Measurements from ENCODE around the gene IGLL1. TPM values are rescaled to one million over a fixed set of nuclear protein-coding genes. Genes with fewer than 3 reads are reported as not detected.

Gene IGLL1
- total and polyA plus RNA-seq, 4 donors = 17.4 TPM; not detected in 3

DNA sequence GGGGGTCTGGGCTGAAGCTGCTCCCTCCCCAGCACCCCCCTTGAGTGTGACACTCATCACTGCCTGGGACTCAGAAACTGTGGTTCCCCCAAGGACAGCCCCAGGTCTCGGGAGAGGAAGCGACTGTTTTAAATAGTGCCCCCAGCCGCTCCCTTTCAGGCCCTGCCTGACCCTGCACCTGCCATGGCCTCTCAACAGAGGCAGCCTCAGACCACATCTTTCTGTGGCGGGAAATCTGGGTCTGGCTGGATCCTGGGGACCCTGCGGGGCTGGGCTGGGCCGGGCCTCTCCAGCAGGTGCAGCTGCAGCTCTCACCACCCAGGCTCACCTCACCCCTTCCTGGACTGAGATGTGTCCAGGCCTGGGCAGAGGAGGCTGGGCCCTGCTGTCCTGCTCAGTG, 3.7 kb upstream of the IGLL1 start:
- Histone ChIP-seq H3K36me3 (ENCODE audit: control insufficient read depth in 4 of 4, insufficient read depth in 3 of 4, low read depth in 1 of 4, low read length in 3 of 4) (no peaks in the 10 kb centered on the region), H3K27ac (ENCODE audit: low read depth in 1 of 2, low read length in 2 of 2) (no peak overlapping the region), H3K9me3 (ENCODE audit: control insufficient read depth in 4 of 4, low read length in 3 of 4) (no peaks in the 10 kb centered on the region), H3K9ac (ENCODE audit: low read depth in 1 of 2, low read length in 2 of 2) (no peak overlapping the region), H3K4me3 (ENCODE audit: low read depth in 1 of 3, low read length in 3 of 3) (no peak overlapping the region), H3K4me1 (ENCODE audit: control insufficient read depth in 4 of 4, insufficient read depth in 4 of 4, low read length in 3 of 4) (no peaks in the 10 kb centered on the region), H3K27me3 (ENCODE audit: control insufficient read depth in 4 of 4, insufficient read depth in 4 of 4, low read length in 3 of 4) (no peaks in the 10 kb centered on the region)
- 65% methylated on average over 6 of the region's 6 CpGs for WGBS
- TF ChIP-seq SP1 (IDR thresholded peaks at IDR 0.05) (no peak), NR2F2 (IDR thresholded peaks at IDR 0.05) (no peak), FOXA2 (IDR thresholded peaks at IDR 0.05) (no peak), CTCF (IDR thresholded peaks at IDR 0.05; ENCODE audit: low read depth, low read length, missing input control) (no peak)
- TF ChIP-seq, protein P1, sequence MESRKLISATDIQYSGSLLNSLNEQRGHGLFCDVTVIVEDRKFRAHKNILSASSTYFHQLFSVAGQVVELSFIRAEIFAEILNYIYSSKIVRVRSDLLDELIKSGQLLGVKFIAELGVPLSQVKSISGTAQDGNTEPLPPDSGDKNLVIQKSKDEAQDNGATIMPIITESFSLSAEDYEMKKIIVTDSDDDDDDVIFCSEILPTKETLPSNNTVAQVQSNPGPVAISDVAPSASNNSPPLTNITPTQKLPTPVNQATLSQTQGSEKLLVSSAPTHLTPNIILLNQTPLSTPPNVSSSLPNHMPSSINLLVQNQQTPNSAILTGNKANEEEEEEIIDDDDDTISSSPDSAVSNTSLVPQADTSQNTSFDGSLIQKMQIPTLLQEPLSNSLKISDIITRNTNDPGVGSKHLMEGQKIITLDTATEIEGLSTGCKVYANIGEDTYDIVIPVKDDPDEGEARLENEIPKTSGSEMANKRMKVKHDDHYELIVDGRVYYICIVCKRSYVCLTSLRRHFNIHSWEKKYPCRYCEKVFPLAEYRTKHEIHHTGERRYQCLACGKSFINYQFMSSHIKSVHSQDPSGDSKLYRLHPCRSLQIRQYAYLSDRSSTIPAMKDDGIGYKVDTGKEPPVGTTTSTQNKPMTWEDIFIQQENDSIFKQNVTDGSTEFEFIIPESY (IDR thresholded peaks at IDR 0.05) = no peak
- TF ChIP-seq, protein P2, sequence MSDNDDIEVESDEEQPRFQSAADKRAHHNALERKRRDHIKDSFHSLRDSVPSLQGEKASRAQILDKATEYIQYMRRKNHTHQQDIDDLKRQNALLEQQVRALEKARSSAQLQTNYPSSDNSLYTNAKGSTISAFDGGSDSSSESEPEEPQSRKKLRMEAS (IDR thresholded peaks at IDR 0.05) = no peak
- DNase-seq (ENCODE audit: low spot score) = no peak

GRCh38 chr22:23583153-23583552, 3.1 kb upstream of the IGLL1 start:
- Histone ChIP-seq H3K9ac (ENCODE audit: low read depth in 1 of 2, low read length in 2 of 2) (no peak overlapping the region), H3K9me3 (ENCODE audit: control insufficient read depth in 4 of 4, low read length in 3 of 4) (no peaks in the 10 kb centered on the region), H3K27me3 (ENCODE audit: control insufficient read depth in 4 of 4, insufficient read depth in 4 of 4, low read length in 3 of 4) (no peaks in the 10 kb centered on the region), H3K27ac (ENCODE audit: low read depth in 1 of 2, low read length in 2 of 2) (no peak overlapping the region), H3K4me1 (ENCODE audit: control insufficient read depth in 4 of 4, insufficient read depth in 4 of 4, low read length in 3 of 4) (no peaks in the 10 kb centered on the region), H3K36me3 (ENCODE audit: control insufficient read depth in 4 of 4, insufficient read depth in 3 of 4, low read depth in 1 of 4, low read length in 3 of 4) (no peaks in the 10 kb centered on the region), H3K4me3 (ENCODE audit: low read depth in 1 of 3, low read length in 3 of 3) (no peak overlapping the region)
- TF ChIP-seq FOXA1 (IDR thresholded peaks at IDR 0.05) = no peak
- TF ChIP-seq NR2F2 (IDR thresholded peaks at IDR 0.05) = no peak
- no peak for TF ChIP-seq FOXA2 (IDR thresholded peaks at IDR 0.05)
- TF ChIP-seq GABPA (IDR thresholded peaks at IDR 0.05 in 1 of 2, conservative IDR thresholded peaks at IDR 0.05 in 1 of 2) = no peak
- TF ChIP-seq, protein P2 (IDR thresholded peaks at IDR 0.05) = no peak
- TF ChIP-seq RAD21 (IDR thresholded peaks at IDR 0.05) = no peak
- TF ChIP-seq, protein P3, sequence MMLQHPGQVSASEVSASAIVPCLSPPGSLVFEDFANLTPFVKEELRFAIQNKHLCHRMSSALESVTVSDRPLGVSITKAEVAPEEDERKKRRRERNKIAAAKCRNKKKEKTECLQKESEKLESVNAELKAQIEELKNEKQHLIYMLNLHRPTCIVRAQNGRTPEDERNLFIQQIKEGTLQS (IDR thresholded peaks at IDR 0.05) = no peak
- no peak for TF ChIP-seq EGR1 (IDR thresholded peaks at IDR 0.05; ENCODE audit: low read depth in 2 of 2)
- TF ChIP-seq JUND (IDR thresholded peaks at IDR 0.05) = no peak
- no peak for TF ChIP-seq HNF4A (conservative IDR thresholded peaks at IDR 0.05)
- no peak for TF ChIP-seq REST (IDR thresholded peaks at IDR 0.05)
- TF ChIP-seq HNF4G (IDR thresholded peaks at IDR 0.05) = no peak
- DNase-seq (ENCODE audit: low spot score) = no peak
- 84% methylated on average over 7 of the region's 7 CpGs for WGBS

Data from liver (tissue), 9 donors.